H1 (cell line): ENCODE data around the gene VIM. TPM values are rescaled to one million over a fixed set of nuclear protein-coding genes. Genes with fewer than 3 reads are reported as not detected.

Experiments
- ATF2 ChIP-seq: IDR thresholded peaks from 2 replicates; pipeline ENCODE4 v1.6.1; 2012; ENCODE audit warnings: low read length, inconsistent platforms
- FOSL1 ChIP-seq: IDR thresholded peaks from 2 replicates; pipeline ENCODE4 v1.6.1; 2011; ENCODE audit warnings: mild to moderate bottlenecking, low read depth, low read length, moderate library complexity; ENCODE audit not compliant: insufficient read depth
- NRF1 ChIP-seq: IDR thresholded peaks from 2 replicates; pipeline ENCODE4 v1.6.1; 2011; ENCODE audit warnings: mild to moderate bottlenecking, low read depth, low read length, improper control_type of control experiment
- RAD21 ChIP-seq, 2 experiments: IDR thresholded peaks in 1 of 2; conservative IDR thresholded peaks in 1 of 2; 2 replicates each; pipeline ENCODE4 v1.6.1; 2011; ENCODE audit warnings: low read depth in 2 of 2, low read length in 2 of 2, improper control_type of control experiment in 1 of 2, inconsistent platforms in 1 of 2, mild to moderate bottlenecking in 1 of 2, moderate library complexity in 1 of 2
- RBBP5 ChIP-seq: IDR thresholded peaks from 2 replicates; pipeline ENCODE4 v1.7.1; 2012; ENCODE audit warnings: low read depth, mild to moderate bottlenecking, inconsistent platforms, low read length, moderate library complexity, borderline replicate concordance
- SIN3A ChIP-seq, 2 experiments: IDR thresholded peaks in 1 of 2; conservative IDR thresholded peaks in 1 of 2; 2 replicates each; pipeline ENCODE4 v1.6.1; 2011 to 2012; ENCODE audit warnings: low read length in 2 of 2, improper control_type of control experiment in 1 of 2, low read depth in 1 of 2, mild to moderate bottlenecking in 1 of 2
- SP1 ChIP-seq: IDR thresholded peaks from 2 replicates; pipeline ENCODE4 v1.6.1; 2011; ENCODE audit warnings: low read depth, low read length
- SP4 ChIP-seq: IDR thresholded peaks from 2 replicates; pipeline ENCODE4 v1.6.1; 2012; ENCODE audit warnings: low read length, inconsistent platforms
- TAF1 ChIP-seq: IDR thresholded peaks from 2 replicates; pipeline ENCODE4 v1.6.1; 2011; ENCODE audit warnings: mild to moderate bottlenecking, low read depth, low read length
- polyA plus RNA-seq, 7 experiments: library from polyadenylated mRNA; depleted of rRNA in 3 of 7; stranded (reverse) in 5 of 7; unstranded in 2 of 7; fragments of >200 nt in 5 of 7; fragments of 200-250 nt in 2 of 7; gene quantifications; 1 replicate in 5 of 7; 2 replicates in 1 of 7; 4 replicates in 1 of 7; pipeline versions ENCODE4 v1.2.1 to v1.2.3, GENCODE V29; 2011 to 2013; ENCODE audit warnings: missing spikeins in 2 of 7, mixed read lengths in 2 of 7
- total RNA-seq: library from RNA; stranded (reverse); fragmentation: NEBNext Ultra II Directional; extraction: Animal tissue kit (Norgen Biotek cat#: 25700); gene quantifications from 2 replicates; pipeline ENCODE4 v1.2.1, GENCODE V29; 2021

Gene VIM
- total and polyA plus RNA-seq, 2 of the 8 experiments (the other 6 are each of a cell fraction or from before 2014, with no cell fraction given), result 347 to 372 TPM

- TF ChIP-seq ATF2, result no peak
- no peak for TF ChIP-seq RAD21 (IDR thresholded peaks at IDR 0.05 in 1 of 2, conservative IDR thresholded peaks at IDR 0.05 in 1 of 2; ENCODE audit: low read depth in 2 of 2, low read length in 2 of 2)
- no peak for TF ChIP-seq NRF1
- TF ChIP-seq FOSL1, result peak; percentile 50; the same call in 1 of the 2 replicates
- peak; percentile 49 for TF ChIP-seq RBBP5
- peak; percentile 33; the same call in 1 of the 2 replicates for TF ChIP-seq SP4
- peak; percentile 6; the same call in 1 of the 2 replicates for TF ChIP-seq TAF1
- peak; percentile 3 to 57; a peak in 1 of 4 replicates for TF ChIP-seq SIN3A (conservative IDR thresholded peaks at IDR 0.05 in 1 of 2, IDR thresholded peaks at IDR 0.05 in 1 of 2; ENCODE audit: low read depth in 1 of 2, low read length in 2 of 2)
- TF ChIP-seq SP1, result 0 out of 2 replicates have a peak, but pooled peaks have one; percentile 5
Measured at GRCh38 chr10:17229967-17230682, 2.1 kb downstream of the VIM start (continued).
